C4-2B (cell line): ENCODE results near the gene ZP1.

Experiments used
- H3K27ac ChIP-seq: fragments of 450-650 bp; 2 replicates; pipeline ENCODE4 v1.5.1; 2017
- CTCF ChIP-seq: fragments of 450-650 bp; conservative IDR thresholded peaks from 2 replicates; pipeline ENCODE4 v1.5.1; 2017; ENCODE audit warnings: mild to moderate bottlenecking
- ZFX ChIP-seq: fragments of 450-650 bp; IDR thresholded peaks from 2 replicates; pipeline ENCODE4 v1.6.1; 2017

ZP1 gene

DNA sequence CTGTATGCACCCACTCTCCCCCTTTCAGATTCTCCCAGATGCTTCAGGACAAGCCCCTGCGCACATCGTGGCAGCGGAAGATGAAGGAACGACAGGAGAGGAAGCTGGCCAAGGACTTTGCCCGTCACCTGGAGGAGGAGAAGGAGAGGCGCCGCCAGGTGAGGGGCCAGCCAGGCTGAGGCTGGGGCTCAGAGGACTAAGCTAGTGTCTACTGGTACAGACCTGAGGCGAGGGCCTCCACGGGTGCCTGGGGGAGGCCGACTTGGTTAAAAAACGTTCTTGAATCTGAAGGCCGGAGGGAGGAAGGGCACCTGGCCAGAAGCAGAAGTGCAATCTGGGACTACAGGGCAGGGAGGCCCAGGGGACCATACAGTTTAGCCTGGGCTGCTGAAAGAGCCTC, 19.4 kb upstream of the ZP1 start:
- H3K27ac ChIP-seq = no peak overlapping the region

GRCh38 chr11:60848714-60849151, 18.6 kb upstream of the ZP1 start:
- H3K27ac ChIP-seq = no peak overlapping the region
- TF ChIP-seq CTCF (no peak), ZFX (no peak)

More for the DNA sequence above, 19.4 kb upstream of the ZP1 start:
- TF ChIP-seq ZFX (no peak), CTCF (no peak)

DNA sequence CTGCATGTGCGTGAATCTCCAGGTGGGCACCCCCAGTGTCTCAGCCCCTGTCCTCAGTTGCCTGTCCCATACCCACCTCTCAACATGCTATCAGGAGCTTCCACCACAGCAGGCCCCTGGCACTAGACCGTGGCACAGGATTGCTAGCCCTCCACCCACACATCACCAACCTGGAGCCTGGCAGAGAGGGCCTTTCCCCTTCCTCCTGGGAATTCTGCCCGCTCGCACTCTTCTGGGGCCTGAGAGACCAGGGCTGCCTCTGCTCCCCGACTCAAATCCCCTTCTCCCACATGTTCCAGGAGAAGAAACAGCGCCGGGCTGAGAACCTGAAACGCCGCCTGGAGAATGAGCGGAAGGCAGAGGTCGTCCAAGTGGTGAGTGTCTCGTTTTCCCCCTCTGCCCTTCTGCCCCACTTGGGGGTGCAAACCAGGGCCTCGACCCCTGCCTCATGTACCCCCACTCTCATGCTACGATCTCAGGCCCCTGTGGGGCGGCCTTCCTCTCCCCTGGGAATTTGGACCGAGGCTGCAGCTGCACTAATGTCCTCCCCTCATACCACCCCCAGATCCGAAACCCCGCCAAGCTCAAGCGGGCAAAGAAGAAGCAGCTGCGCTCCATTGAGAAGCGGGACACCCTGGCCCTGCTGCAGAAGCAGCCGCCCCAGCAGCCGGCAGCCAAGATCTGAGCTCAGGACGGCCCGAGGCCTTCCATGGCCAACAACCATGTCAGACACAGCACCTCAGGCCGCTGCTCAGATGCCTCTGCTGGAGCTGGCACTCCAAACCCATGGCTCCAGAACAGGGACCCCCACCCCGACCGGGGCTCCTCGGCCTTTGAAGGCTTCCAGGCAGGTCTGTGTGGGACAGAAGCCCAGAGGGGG, 17.5 kb upstream of the ZP1 start:
- TF ChIP-seq CTCF = no peak
- TF ChIP-seq ZFX = no peak
- no peak overlapping the region for H3K27ac ChIP-seq

DNA sequence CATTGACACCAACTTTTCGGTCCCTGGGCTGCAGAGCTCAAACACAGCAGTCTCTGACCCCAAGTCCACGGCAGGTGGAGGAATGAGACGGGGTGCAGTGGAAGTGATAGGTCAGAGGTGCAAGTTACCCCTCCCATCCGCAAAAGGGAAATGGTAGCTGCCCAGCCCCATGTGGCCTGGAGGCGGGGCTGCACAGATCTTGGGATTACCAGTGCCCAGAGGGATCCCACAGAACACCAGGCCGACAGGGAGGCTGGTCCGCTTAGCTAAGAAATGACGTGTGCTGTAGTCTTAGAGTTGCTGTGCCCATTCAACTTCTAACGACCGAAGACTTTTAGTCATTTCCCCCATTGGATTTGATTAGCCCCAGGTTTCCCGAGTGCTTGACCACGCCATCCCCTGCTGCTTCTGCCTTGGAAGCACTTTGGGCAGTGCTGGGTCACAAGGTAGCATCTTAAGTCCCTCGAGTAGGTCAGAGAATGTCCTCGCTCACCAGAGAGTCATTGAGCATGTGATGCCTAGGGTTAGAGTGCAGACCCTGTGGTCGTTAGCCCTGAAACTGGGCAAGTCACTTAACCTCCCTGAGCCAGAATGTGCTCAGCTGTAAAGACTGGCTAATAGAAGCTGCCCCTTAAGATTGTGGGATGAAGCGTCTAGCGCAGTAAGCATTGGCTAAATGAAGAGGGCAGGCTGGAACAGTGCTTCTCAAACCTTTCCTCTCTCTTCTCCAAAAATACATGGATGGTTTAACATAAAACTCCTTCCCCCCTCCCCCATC, 15.8 kb upstream of the ZP1 start:
- no peak overlapping the region for H3K27ac ChIP-seq
- TF ChIP-seq ZFX = no peak
- no peak for TF ChIP-seq CTCF

DNA sequence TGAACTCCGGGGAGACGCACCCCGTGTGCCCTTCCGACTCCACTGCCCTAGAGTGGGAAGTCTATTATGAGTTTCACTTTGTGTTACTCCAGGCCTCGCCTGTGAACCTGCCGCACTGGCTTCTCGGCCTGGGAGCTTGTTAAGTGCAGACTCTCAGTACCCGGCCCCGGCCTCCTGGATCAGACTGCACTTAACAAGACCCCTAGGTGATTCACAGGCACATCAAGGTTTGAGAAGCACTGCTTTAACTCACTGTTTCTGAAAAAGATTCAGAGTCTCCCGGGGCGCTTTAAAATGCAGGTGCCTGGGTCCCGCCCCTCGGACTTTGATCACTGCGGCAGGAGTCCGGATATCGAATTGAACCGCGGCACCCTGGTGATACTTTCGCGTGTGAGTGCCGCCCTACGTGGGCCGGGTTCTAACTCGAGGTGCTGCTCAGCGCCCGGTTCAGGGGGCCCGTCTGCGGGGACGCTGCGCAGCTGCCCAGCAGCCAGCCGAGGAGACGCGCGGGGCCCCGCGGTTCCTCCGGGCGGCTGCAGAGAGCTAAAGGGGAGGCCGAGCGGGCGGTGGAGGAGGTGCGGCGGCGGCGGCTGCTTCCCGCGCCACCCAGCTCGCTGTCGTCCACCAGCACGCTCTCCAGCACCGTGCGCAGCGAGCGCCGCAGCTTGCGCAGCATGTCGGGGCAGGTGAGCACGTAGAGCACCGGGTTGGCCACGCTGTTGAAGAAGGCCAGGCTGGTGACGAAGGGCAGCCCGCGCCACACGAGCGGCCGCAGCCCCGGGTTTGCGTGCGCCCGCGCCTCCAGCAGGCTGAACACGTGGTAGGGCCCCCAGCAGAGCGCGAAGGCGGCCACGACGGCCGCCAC, 15.0 kb upstream of the ZP1 start:
- H3K27ac ChIP-seq = no peak overlapping the region
- TF ChIP-seq ZFX = no peak
- TF ChIP-seq CTCF = no peak

DNA sequence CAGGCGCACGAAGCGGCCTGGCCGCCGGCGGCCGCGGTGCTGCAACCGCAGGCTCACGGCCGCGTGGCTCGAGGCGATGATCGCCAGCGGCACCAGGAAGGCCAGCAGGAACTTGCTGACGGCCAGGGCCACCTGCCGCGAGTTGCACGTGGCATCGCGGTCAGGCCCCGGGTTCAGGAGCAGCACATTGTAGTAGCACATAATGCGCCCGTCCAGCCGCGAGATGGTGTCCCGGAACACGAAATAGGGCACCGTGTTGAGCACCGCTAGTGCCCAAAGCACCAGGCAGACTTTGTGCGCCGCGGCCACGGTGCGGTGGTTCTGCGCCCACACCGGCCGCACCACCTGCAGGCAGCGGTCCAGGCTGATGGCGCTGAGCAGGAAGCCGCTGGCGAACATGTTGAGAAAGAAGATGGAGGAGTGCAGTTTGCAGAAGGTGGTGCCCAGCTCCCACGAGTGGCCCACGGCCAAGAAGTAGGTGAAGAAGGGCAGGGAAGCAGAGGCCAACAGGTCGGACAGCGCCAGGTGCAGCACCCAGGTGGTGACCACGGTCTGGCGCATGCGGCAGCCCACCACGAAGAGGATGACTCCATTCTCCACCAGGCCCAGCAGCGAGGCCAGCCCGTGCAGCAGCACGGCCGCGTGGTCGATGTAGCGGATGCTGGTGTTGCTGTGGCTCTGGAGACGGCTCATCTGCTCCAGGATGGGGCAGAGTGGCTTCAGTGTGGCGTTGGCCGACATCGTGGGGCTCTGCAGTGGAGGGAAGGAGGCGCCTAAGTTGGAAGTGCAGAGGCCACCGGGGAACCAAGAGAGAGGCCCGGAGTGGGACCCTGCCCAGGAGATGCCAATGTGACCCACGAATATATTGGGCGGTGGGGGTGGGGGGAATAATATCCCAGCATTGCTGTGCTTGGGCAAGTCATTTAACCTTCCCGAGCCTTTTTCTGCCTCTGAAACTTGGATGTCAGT, 14.1 kb upstream of the ZP1 start:
- H3K27ac ChIP-seq = no peak overlapping the region
- no peak for TF ChIP-seq ZFX
- no peak for TF ChIP-seq CTCF
